Neural cell (in vitro differentiated cells): ENCODE results near the gene ANAPC5. TPM values are rescaled to one million over a fixed set of nuclear protein-coding genes. Genes with fewer than 3 reads are reported as not detected.
"Not testable (repeated sequence)": the region's sequence is repeated elsewhere in the genome, so short reads cannot be mapped to it uniquely, and the experiment has no call there.

ENCODE experiments used
- H2AFZ ChIP-seq: fragments of 200-600, 300-800 bp; sonication (generic), shearing (Covaris generic); 2 replicates; pipeline ENCODE4 v1.6.0; 2014; ENCODE audit warnings: low read depth, mild to moderate bottlenecking, antibody characterized with exemption, low read length, moderate library complexity
- H3F3A ChIP-seq: fragments of 200-600 bp; shearing (Covaris generic); 2 replicates; pipeline ENCODE4 v1.6.1; 2016; ENCODE audit warnings: mild to moderate bottlenecking, moderate library complexity, mixed read lengths, antibody characterized with exemption, low read length; ENCODE audit not compliant: insufficient read depth, poor library complexity, severe bottlenecking
- H3K27ac ChIP-seq: fragments of 200-600, 300-800 bp; sonication (generic), shearing (Covaris generic); 2 replicates; pipeline ENCODE4 v1.5.1; 2014; ENCODE audit warnings: mild to moderate bottlenecking, low read length, moderate library complexity
- H3K27me3 ChIP-seq: fragments of 300-800, 200-600 bp; sonication (generic), shearing (Covaris generic); 2 replicates; pipeline ENCODE4 v1.6.0; 2014; ENCODE audit warnings: mild to moderate bottlenecking, low read depth, low read length, moderate library complexity; ENCODE audit not compliant: insufficient read depth
- H3K36me3 ChIP-seq: fragments of 300-800, 200-600 bp; sonication (generic), shearing (Covaris generic); 2 replicates; pipeline ENCODE4 v1.5.1; 2014; ENCODE audit warnings: mild to moderate bottlenecking, antibody characterized with exemption, low read length, moderate library complexity; ENCODE audit not compliant: insufficient read depth
- H3K4me2 ChIP-seq: fragments of 300-800, 200-600 bp; sonication (generic), shearing (Covaris generic); 2 replicates; pipeline ENCODE4 v1.6.0; 2014; ENCODE audit warnings: mild to moderate bottlenecking, low read length
- H3K4me3 ChIP-seq: fragments of 300-800, 200-600 bp; sonication (generic), shearing (Covaris generic); 2 replicates; pipeline ENCODE4 v1.5.1; 2014; ENCODE audit warnings: mild to moderate bottlenecking, low read length, moderate library complexity
- H3K79me2 ChIP-seq: fragments of 200-600 bp; shearing (Covaris generic); replicated peaks from 2 replicates; pipeline ENCODE4 v1.6.0; 2014; ENCODE audit warnings: mild to moderate bottlenecking, low read length, moderate library complexity; ENCODE audit not compliant: insufficient read depth
- H3K9ac ChIP-seq: fragments of 300-800, 200-600 bp; sonication (generic), shearing (Covaris generic); 2 replicates; pipeline ENCODE4 v1.6.1; 2016; ENCODE audit warnings: mild to moderate bottlenecking, low read length, mixed read lengths
- H3K9me2 ChIP-seq: fragments of 200-600 bp; shearing (Covaris generic); 2 replicates; pipeline ENCODE4 v1.6.1; 2016; ENCODE audit warnings: mild to moderate bottlenecking, low read length, mixed read lengths; ENCODE audit not compliant: insufficient read depth
- H3K9me3 ChIP-seq: fragments of 200-600, 300-800 bp; sonication (generic), shearing (Covaris generic); 2 replicates; pipeline ENCODE4 v1.6.1; 2016; ENCODE audit warnings: mild to moderate bottlenecking, mixed run types, low read length, moderate library complexity, mixed read lengths
- H4K20me1 ChIP-seq: fragments of 200-600 bp; shearing (Covaris generic); 2 replicates; pipeline ENCODE4 v1.6.1; 2016; ENCODE audit warnings: mild to moderate bottlenecking, mixed run types; ENCODE audit not compliant: insufficient read depth
- EP300 ChIP-seq: fragments of 450-650 bp; conservative IDR thresholded peaks from 2 replicates; pipeline ENCODE4 v1.6.1; 2014; ENCODE audit warnings: antibody characterized with exemption, mild to moderate bottlenecking, moderate library complexity; ENCODE audit not compliant: poor library complexity, severe bottlenecking
- EZH2 ChIP-seq: fragments of 200-600, 300-800 bp; shearing (Covaris generic), sonication (generic); IDR thresholded peaks from 2 replicates; pipeline ENCODE4 v1.6.1; 2014; ENCODE audit warnings: antibody characterized with exemption, low read length, borderline replicate concordance, mild to moderate bottlenecking; ENCODE audit not compliant: insufficient read depth, poor library complexity, severe bottlenecking
- MXI1 ChIP-seq: fragments of 450-650 bp; conservative IDR thresholded peaks from 2 replicates; pipeline ENCODE4 v1.6.1; 2014; ENCODE audit warnings: antibody characterized with exemption, mild to moderate bottlenecking; ENCODE audit not compliant: poor library complexity, severe bottlenecking
- POLR2AphosphoS5 ChIP-seq: IDR thresholded peaks from 2 replicates; pipeline ENCODE4 v1.6.1; 2012
- RAD21 ChIP-seq: fragments of 450-650 bp; conservative IDR thresholded peaks from 2 replicates; pipeline ENCODE4 v1.6.1; 2014; ENCODE audit warnings: antibody characterized with exemption, mild to moderate bottlenecking, moderate library complexity
- SMC3 ChIP-seq: fragments of 450-650 bp; conservative IDR thresholded peaks from 2 replicates; pipeline ENCODE4 v1.6.1; 2014; ENCODE audit warnings: antibody characterized with exemption, mild to moderate bottlenecking, moderate library complexity; ENCODE audit not compliant: poor library complexity
- TAF1 ChIP-seq: IDR thresholded peaks from 2 replicates; pipeline ENCODE4 v1.6.1; 2012; ENCODE audit warnings: low read depth
- polyA plus RNA-seq: library from polyadenylated mRNA; depleted of rRNA; stranded (reverse); fragments of >200 nt; gene quantifications from 2 replicates; pipeline ENCODE4 v1.2.3, GENCODE V29; 2014
- TF ChIP-seq, protein P1 (sequence below): IDR thresholded peaks from 2 replicates; pipeline ENCODE4 v1.6.1; 2012; ENCODE audit warnings: borderline replicate concordance
- TF ChIP-seq, protein P2 (sequence below): fragments of 450-650 bp; IDR thresholded peaks from 2 replicates; pipeline ENCODE4 v1.5.1; 2014; ENCODE audit warnings: antibody characterized with exemption, mild to moderate bottlenecking, moderate library complexity; ENCODE audit not compliant: poor library complexity, severe bottlenecking

ANAPC5 gene
- polyA plus RNA-seq, 1 donor from 2014 or later, result 272 TPM

DNA sequence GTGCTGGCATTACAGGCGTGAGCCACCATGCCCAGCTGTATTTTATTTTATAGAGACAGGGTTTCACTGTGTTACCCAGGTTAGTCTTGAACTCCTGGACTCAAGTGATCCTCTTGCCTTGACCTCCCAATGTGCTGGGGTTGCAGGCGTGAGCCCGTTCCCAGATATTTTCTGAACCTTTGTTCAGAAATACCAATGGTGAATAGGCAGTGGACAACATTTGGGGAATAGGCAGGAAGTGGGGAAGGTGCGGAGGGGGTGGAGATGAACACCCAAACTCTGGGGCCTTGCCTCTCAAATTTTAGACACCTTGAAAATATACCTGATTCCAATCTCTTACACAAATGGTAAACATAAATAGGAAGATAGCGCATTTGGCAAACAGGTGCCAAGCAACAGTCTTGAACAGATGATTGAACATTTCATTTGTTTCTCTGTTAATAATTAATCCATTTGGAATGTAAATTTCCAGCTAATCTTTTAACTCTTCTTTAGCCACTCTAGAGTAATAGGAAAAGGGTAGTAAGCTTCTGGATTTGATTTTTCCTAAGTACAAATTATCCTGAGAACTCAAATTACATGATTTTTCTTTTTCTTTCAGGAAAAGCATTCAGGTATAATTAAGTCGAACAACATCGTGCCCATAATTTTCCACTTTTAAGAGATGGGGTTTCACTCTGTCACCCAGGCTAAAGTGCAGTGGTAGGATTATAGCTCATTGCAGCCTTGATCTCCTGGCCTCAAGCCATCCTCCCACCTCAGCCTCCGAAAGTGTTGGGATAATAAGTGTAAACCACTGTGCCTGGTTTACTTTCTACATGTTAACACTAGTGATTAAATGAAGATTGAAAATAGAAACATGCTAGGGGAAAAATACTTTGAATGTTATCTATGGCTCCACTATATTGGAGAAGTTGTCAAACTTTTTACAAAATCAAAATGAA is 24.8 kb upstream of the ANAPC5 start:
- Histone ChIP-seq H3K9ac (no peak overlapping the region), H3K79me2 (no peaks in the 10 kb centered on the region), H3K4me3 (no peak overlapping the region), H2AFZ (no peak overlapping the region), H3K27ac (no peak overlapping the region), H3F3A (no peaks in the 10 kb centered on the region), H3K27me3 (no peaks in the 10 kb centered on the region), H3K4me2 (no peak overlapping the region), H4K20me1 (no peaks in the 10 kb centered on the region), H3K9me3 (no peaks in the 10 kb centered on the region), H3K9me2 (no peaks in the 10 kb centered on the region), H3K36me3 (no peaks in the 10 kb centered on the region)
- no peak for TF ChIP-seq EZH2
- no peak for TF ChIP-seq POLR2AphosphoS5
- TF ChIP-seq, protein P1, sequence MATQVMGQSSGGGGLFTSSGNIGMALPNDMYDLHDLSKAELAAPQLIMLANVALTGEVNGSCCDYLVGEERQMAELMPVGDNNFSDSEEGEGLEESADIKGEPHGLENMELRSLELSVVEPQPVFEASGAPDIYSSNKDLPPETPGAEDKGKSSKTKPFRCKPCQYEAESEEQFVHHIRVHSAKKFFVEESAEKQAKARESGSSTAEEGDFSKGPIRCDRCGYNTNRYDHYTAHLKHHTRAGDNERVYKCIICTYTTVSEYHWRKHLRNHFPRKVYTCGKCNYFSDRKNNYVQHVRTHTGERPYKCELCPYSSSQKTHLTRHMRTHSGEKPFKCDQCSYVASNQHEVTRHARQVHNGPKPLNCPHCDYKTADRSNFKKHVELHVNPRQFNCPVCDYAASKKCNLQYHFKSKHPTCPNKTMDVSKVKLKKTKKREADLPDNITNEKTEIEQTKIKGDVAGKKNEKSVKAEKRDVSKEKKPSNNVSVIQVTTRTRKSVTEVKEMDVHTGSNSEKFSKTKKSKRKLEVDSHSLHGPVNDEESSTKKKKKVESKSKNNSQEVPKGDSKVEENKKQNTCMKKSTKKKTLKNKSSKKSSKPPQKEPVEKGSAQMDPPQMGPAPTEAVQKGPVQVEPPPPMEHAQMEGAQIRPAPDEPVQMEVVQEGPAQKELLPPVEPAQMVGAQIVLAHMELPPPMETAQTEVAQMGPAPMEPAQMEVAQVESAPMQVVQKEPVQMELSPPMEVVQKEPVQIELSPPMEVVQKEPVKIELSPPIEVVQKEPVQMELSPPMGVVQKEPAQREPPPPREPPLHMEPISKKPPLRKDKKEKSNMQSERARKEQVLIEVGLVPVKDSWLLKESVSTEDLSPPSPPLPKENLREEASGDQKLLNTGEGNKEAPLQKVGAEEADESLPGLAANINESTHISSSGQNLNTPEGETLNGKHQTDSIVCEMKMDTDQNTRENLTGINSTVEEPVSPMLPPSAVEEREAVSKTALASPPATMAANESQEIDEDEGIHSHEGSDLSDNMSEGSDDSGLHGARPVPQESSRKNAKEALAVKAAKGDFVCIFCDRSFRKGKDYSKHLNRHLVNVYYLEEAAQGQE, result no peak
- no peak for TF ChIP-seq RAD21
- TF ChIP-seq TAF1, result no peak
- TF ChIP-seq SMC3, result no peak
- no peak for TF ChIP-seq EP300
- TF ChIP-seq, protein P2, sequence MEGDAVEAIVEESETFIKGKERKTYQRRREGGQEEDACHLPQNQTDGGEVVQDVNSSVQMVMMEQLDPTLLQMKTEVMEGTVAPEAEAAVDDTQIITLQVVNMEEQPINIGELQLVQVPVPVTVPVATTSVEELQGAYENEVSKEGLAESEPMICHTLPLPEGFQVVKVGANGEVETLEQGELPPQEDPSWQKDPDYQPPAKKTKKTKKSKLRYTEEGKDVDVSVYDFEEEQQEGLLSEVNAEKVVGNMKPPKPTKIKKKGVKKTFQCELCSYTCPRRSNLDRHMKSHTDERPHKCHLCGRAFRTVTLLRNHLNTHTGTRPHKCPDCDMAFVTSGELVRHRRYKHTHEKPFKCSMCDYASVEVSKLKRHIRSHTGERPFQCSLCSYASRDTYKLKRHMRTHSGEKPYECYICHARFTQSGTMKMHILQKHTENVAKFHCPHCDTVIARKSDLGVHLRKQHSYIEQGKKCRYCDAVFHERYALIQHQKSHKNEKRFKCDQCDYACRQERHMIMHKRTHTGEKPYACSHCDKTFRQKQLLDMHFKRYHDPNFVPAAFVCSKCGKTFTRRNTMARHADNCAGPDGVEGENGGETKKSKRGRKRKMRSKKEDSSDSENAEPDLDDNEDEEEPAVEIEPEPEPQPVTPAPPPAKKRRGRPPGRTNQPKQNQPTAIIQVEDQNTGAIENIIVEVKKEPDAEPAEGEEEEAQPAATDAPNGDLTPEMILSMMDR, result no peak
- TF ChIP-seq MXI1, result no peak

DNA sequence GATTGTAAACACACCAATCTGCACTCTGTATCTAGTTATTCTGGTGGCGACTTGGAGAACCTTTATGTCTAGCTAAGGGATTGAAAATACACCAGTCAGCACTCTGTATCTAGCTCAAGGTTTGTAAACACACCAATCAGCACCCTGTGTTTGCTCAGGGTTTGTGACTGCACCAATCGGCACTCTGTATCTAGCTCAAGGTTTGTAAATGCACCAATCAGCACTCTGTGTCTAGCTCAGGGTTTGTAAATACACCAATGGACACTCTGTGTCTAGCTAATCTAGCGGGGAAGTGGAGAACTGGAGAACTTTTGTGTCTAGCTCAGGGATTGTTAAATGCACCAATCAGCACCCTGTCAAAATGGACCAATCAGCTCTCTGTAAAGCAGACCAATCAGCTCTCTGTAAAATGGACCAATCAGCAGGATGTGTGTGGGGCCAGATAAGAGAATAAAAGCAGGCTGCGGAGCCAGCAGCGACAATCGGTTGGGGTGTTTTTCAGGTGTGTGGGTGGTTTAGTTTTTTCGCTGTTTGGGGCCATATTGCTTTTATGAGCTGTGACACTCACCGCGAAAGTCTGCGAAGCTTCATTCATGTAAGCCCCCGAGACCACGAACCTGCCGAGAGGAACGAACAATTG is 22.9 kb upstream of the ANAPC5 start:
- H3K9me2 ChIP-seq, H2AFZ ChIP-seq, H3K79me2 ChIP-seq, H3K4me2 ChIP-seq, H3K27ac ChIP-seq, H3K4me3 ChIP-seq, H3K27me3 ChIP-seq, H3K36me3 ChIP-seq, H4K20me1 ChIP-seq, H3K9me3 ChIP-seq, H3F3A ChIP-seq, H3K9ac ChIP-seq: not testable (repeated sequence)

DNA sequence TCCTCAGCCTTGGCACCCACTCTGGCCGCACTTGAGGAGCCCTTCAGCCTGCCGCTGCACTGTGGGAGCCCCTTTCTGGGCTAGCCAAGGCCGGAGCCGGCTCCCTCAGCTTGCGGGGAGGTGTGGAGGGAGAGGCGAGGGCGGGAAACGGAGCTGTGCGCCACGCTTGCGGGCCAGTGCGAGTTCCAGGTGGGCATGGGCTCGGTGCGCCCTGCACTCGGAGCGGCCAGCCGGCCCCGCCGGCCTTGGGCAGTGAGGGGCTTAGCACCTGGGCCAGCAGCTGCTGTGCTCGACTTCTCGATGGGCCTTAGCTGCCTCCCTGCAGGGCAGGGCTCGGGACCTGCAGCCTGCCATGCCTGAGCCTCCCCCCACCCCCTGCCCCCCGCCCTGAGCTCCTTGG is 22.1 kb upstream of the ANAPC5 start:
- not testable (repeated sequence) for H3K36me3 ChIP-seq, H3K79me2 ChIP-seq, H3F3A ChIP-seq, H3K9me3 ChIP-seq, H3K4me2 ChIP-seq, H4K20me1 ChIP-seq, H3K27ac ChIP-seq, H3K4me3 ChIP-seq, H3K27me3 ChIP-seq, H3K9ac ChIP-seq, H2AFZ ChIP-seq, H3K9me2 ChIP-seq
